SH-SY5Y (cell line): ENCODE results near the gene STAT4.

Experiments used
- GATA2 ChIP-seq: IDR thresholded peaks from 2 replicates; pipeline ENCODE4 v1.6.1; 2011; ENCODE audit warnings: mild to moderate bottlenecking, low read depth, low read length
- GATA3 ChIP-seq: IDR thresholded peaks from 2 replicates; pipeline ENCODE4 v1.6.1; 2011; ENCODE audit warnings: low read depth, mild to moderate bottlenecking, low read length, moderate library complexity

DNA sequence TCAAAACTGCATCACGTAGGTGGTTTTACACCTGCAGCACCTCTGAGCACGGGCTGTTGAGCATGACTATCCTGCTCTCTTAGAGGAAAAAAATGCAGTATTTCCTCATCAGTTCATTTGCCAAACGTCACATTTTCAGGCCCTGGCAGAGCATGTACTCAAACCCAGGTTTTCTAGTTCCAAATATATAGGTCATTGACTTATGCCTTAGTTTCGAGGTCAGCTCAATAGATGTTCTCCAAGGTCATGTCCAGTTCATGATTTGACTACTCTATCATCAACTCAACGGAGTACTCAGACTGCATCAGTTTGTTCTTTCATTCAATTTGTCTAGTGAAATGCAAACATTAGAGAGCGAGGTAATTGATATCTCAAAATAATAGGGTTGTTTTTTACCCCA is 97.5 kb downstream of the STAT4 start:
- TF ChIP-seq GATA3 (no peak), GATA2 (no peak)
